Measurements from ENCODE around the gene SMARCD2. TPM values are rescaled to one million over a fixed set of nuclear protein-coding genes. Genes with fewer than 3 reads are reported as not detected.

The SMARCD2 gene
- total RNA-seq, 1 donor from 2014 or later: 44.4 TPM

DNA sequence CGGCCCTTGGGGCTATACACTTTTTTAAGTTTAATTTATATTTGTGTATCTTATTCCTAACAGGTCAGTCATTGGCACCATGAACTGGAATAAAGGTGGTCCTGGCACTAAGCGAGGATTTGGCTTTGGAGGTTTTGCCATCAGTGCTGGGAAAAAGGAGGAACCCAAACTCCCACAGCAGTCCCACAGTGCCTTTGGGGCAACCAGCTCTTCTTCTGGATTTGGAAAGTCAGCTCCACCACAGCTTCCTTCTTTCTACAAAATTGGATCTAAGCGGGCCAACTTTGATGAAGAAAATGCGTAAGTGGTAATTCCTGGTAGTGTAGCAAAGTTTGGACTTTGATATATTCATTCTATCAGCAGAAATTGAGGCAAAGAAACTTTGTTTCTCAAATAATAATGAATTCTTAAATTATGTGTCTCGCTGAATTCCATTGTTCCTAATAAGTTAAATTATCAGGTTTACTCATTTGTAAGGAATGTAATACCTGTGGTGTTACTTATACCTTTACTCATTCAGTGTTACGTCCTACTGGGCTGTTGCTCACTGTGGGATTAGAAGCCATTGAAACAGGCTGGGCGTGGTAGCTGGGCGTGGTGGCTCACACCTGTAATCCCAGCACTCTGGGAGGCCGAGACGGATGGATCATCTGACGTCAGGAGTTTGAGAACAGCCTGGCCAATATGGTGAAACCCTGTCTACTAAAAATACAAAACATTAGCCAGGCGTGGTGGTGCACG lies 55.3 kb downstream of the SMARCD2 start:
- H3K36me3 ChIP-seq (ENCODE audit: control insufficient read depth in 3 of 3, insufficient read depth in 3 of 3, low read length in 3 of 3): peaks cover 19 to 37% (median 27%) of the 10 kb centered on the region in 3 donors
- peaks cover 0 to 4% (median 0%) of the 10 kb centered on the region in 3 donors for H3K4me1 ChIP-seq (ENCODE audit: control insufficient read depth in 3 of 3, insufficient read depth in 3 of 3, low read length in 3 of 3)
- no peak overlapping the region for H3K4me3 ChIP-seq (ENCODE audit: low read length in 3 of 3)
- H3K9me3 ChIP-seq (ENCODE audit: control insufficient read depth in 3 of 3, low read length in 3 of 3): no peaks in the 10 kb centered on the region
- no peak overlapping the region for H3K9ac ChIP-seq (ENCODE audit: low read depth in 1 of 3, low read length in 3 of 3)
- H3K27me3 ChIP-seq (ENCODE audit: control insufficient read depth in 3 of 3, insufficient read depth in 3 of 3, low read length in 3 of 3): no peaks in the 10 kb centered on the region
- no peak overlapping the region for H3K27ac ChIP-seq (ENCODE audit: low read depth, low read length)

DNA sequence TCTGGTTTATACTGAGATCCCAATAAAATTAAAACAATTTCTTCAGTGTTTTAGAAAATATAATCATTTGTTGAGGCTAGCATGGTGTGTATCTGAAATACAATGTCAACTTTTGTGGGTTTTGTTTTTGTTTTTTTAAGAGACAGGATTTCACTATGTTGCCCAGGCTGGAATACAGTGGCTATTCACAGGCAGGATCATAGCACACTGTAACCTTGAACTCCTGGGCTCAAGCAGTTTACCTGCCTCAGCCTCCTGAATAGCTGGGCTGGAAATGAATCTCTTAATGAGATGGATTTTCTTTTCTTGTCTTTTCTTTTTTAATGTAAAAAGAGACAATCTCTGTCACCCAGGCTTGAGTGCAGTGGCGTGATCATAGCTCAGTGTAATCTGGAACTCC lies 56.4 kb downstream of the SMARCD2 start:
- peaks cover 19 to 33% (median 23%) of the 10 kb centered on the region in 3 donors for H3K36me3 ChIP-seq (ENCODE audit: control insufficient read depth in 3 of 3, insufficient read depth in 3 of 3, low read length in 3 of 3)
- H3K9ac ChIP-seq (ENCODE audit: low read depth in 1 of 3, low read length in 3 of 3): no peak overlapping the region
- no peaks in the 10 kb centered on the region for H3K27me3 ChIP-seq (ENCODE audit: control insufficient read depth in 3 of 3, insufficient read depth in 3 of 3, low read length in 3 of 3)
- H3K9me3 ChIP-seq (ENCODE audit: control insufficient read depth in 3 of 3, low read length in 3 of 3): no peaks in the 10 kb centered on the region
- no peak overlapping the region for H3K4me3 ChIP-seq (ENCODE audit: low read length in 3 of 3)
- H3K4me1 ChIP-seq (ENCODE audit: control insufficient read depth in 3 of 3, insufficient read depth in 3 of 3, low read length in 3 of 3): peaks cover 0 to 4% (median 0%) of the 10 kb centered on the region in 3 donors
- H3K27ac ChIP-seq (ENCODE audit: low read depth, low read length): no peak overlapping the region

DNA sequence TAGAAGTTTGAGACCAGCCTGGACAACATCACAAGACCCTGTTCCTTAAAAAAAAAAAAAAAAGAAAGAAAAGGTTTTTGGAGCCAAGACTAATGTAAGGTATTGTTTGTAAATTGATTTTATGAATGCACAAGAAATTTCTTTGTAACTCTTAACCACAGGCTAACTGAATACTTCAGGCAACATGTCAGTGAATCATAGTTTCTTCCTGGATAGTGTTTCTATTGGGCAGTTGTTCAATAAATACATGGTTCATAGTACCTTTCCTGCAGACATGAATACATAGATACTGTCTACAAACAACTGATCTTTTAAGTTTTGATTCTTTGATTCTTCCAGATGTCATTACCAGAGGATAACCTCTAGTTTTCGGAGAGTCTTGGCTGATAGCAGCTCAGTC lies 56.9 kb downstream of the SMARCD2 start:
- peaks cover 0 to 6% (median 2%) of the 10 kb centered on the region in 3 donors for H3K4me1 ChIP-seq (ENCODE audit: control insufficient read depth in 3 of 3, insufficient read depth in 3 of 3, low read length in 3 of 3)
- H3K9me3 ChIP-seq (ENCODE audit: control insufficient read depth in 3 of 3, low read length in 3 of 3): no peaks in the 10 kb centered on the region
- H3K27ac ChIP-seq (ENCODE audit: low read depth, low read length): no peak overlapping the region
- peaks cover 17 to 33% (median 20%) of the 10 kb centered on the region in 3 donors for H3K36me3 ChIP-seq (ENCODE audit: control insufficient read depth in 3 of 3, insufficient read depth in 3 of 3, low read length in 3 of 3)
- no peak overlapping the region for H3K9ac ChIP-seq (ENCODE audit: low read depth in 1 of 3, low read length in 3 of 3)
- H3K27me3 ChIP-seq (ENCODE audit: control insufficient read depth in 3 of 3, insufficient read depth in 3 of 3, low read length in 3 of 3): no peaks in the 10 kb centered on the region
- no peak overlapping the region for H3K4me3 ChIP-seq (ENCODE audit: low read length in 3 of 3)

DNA sequence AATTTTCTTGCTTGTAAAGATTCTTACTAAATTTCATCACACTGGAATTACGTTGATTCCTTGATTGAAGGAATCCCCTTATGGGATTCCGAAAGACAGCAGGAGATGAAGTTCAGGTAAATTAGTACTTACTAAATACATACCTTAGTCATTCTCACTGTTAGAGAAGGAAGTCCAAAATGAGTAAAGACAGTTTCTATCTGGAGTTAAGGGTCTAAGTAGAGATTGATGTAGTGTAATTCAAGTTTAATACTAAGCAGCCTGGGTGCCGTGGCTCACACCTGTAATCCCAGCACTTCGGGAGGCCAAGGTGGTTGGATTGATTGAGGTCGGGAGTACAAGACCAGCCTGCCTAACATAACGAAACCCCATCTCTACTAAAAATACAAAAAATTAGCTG lies 59.0 kb downstream of the SMARCD2 start:
- H3K27ac ChIP-seq (ENCODE audit: low read depth, low read length): no peak overlapping the region
- peaks cover 8 to 19% (median 18%) of the 10 kb centered on the region in 3 donors for H3K36me3 ChIP-seq (ENCODE audit: control insufficient read depth in 3 of 3, insufficient read depth in 3 of 3, low read length in 3 of 3)
- H3K9me3 ChIP-seq (ENCODE audit: control insufficient read depth in 3 of 3, low read length in 3 of 3): no peaks in the 10 kb centered on the region
- no peak overlapping the region for H3K9ac ChIP-seq (ENCODE audit: low read depth in 1 of 3, low read length in 3 of 3)
- H3K4me1 ChIP-seq (ENCODE audit: control insufficient read depth in 3 of 3, insufficient read depth in 3 of 3, low read length in 3 of 3): peaks cover 0 to 10% (median 5%) of the 10 kb centered on the region in 3 donors
- no peak overlapping the region for H3K4me3 ChIP-seq (ENCODE audit: low read length in 3 of 3)
- no peaks in the 10 kb centered on the region for H3K27me3 ChIP-seq (ENCODE audit: control insufficient read depth in 3 of 3, insufficient read depth in 3 of 3, low read length in 3 of 3)

Small RNAs within 50 kb of the gene (small RNA-seq; reads per million reads assigned to genes)
- not detected for gene AC040958.1

Other genes with a start within 250 kb of the SMARCD2 start
- gene TACO1, start 241.8 kb downstream of the SMARCD2 start, total RNA-seq: 14.6 TPM
- 25.1 TPM for gene MAP3K3, start 220.3 kb downstream of the SMARCD2 start, total RNA-seq
- 3.7 TPM for gene LIMD2, start 142.6 kb downstream of the SMARCD2 start, total RNA-seq
- gene STRADA, start 100.9 kb downstream of the SMARCD2 start, total RNA-seq: 13.6 TPM
- 43.8 TPM for gene CCDC47, start 69.1 kb downstream of the SMARCD2 start, total RNA-seq
- gene DDX42, start 68.5 kb downstream of the SMARCD2 start, total RNA-seq: 69.9 TPM
- 41.2 TPM for gene PSMC5, start 15.3 kb downstream of the SMARCD2 start, total RNA-seq
- 62.6 TPM for gene FTSJ3, start 15.0 kb downstream of the SMARCD2 start, total RNA-seq
- gene CSH2, start 31.0 kb upstream of the SMARCD2 start, total RNA-seq: not detected
- gene GH2, start 39.3 kb upstream of the SMARCD2 start, total RNA-seq: not detected
- gene CSH1, start 53.9 kb upstream of the SMARCD2 start, total RNA-seq: not detected
- gene CSHL1, start 68.6 kb upstream of the SMARCD2 start, total RNA-seq: not detected
- gene GH1, start 76.2 kb upstream of the SMARCD2 start, total RNA-seq: not detected
- 2.1 TPM for gene CD79B, start 89.6 kb upstream of the SMARCD2 start, total RNA-seq
- 32.9 TPM for gene SCN4A, start 130.2 kb upstream of the SMARCD2 start, total RNA-seq
- gene PRR29, start 155.7 kb upstream of the SMARCD2 start, total RNA-seq: not detected
- gene ICAM2, start 177.9 kb upstream of the SMARCD2 start, total RNA-seq: 43.3 TPM

Measured in skeletal muscle tissue (tissue), 5 donors.